Mammary epithelial cell (primary cell): ENCODE data around the gene PAOX.

Experiments
- EZH2 ChIP-seq: IDR thresholded peaks from 2 replicates; pipeline ENCODE4 v1.6.1; 2012; ENCODE audit warnings: low read length, inconsistent platforms, borderline replicate concordance
- TF ChIP-seq, protein P1 (sequence below), 2 donors: IDR thresholded peaks in 1 of 2; conservative IDR thresholded peaks in 1 of 2; 2 replicates each; pipeline ENCODE4 v1.5.1; 2011 to 2012; ENCODE audit warnings: inconsistent platforms in 2 of 2, low read length in 2 of 2, mild to moderate bottlenecking in 2 of 2, control low read depth in 1 of 2, low read depth in 1 of 2; ENCODE audit not compliant: insufficient read depth in 1 of 2; ENCODE audit errors: extremely low read depth in 1 of 2

DNA sequence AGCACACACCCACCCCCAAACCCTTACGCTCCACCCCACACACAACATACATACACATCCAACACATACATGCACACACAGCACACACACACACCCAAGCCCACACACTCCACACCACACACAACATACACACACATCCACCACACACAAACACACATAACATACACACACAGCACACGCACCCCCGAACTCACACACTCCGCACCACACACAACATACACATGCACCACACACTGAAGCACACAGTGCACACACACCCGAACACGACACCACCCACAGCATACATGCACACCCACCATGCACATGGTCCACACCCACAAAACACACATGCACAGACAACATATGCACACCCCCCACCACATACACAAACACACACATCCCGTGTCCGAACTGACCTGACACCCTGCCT is 29.9 kb upstream of the PAOX start:
- TF ChIP-seq EZH2 = no peak
- TF ChIP-seq, protein P1, sequence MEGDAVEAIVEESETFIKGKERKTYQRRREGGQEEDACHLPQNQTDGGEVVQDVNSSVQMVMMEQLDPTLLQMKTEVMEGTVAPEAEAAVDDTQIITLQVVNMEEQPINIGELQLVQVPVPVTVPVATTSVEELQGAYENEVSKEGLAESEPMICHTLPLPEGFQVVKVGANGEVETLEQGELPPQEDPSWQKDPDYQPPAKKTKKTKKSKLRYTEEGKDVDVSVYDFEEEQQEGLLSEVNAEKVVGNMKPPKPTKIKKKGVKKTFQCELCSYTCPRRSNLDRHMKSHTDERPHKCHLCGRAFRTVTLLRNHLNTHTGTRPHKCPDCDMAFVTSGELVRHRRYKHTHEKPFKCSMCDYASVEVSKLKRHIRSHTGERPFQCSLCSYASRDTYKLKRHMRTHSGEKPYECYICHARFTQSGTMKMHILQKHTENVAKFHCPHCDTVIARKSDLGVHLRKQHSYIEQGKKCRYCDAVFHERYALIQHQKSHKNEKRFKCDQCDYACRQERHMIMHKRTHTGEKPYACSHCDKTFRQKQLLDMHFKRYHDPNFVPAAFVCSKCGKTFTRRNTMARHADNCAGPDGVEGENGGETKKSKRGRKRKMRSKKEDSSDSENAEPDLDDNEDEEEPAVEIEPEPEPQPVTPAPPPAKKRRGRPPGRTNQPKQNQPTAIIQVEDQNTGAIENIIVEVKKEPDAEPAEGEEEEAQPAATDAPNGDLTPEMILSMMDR (conservative IDR thresholded peaks at IDR 0.05 in 1 of 2, IDR thresholded peaks at IDR 0.05 in 1 of 2; ENCODE audit: extremely low read depth in 1 of 2, insufficient read depth in 1 of 2, low read depth in 1 of 2, low read length in 2 of 2) = no peak
